Spinal cord (tissue), 10 donors: ENCODE data around the gene POC1B. TPM values are rescaled to one million over a fixed set of nuclear protein-coding genes. Genes with fewer than 3 reads are reported as not detected.

Source experiments
- DNase-seq, 6 donors: peaks; one replicate each; pipeline versions ENCODE4 v3.0.0 to v3.0.0-alpha.2; 2013 to 2015; ENCODE audit warnings: low spot score in 6 of 6, low read depth in 4 of 6
- H3K27ac ChIP-seq: one replicate; pipeline ENCODE4 v1.5.1; 2013; ENCODE audit warnings: low read depth, low read length, control low read depth
- H3K27me3 ChIP-seq: one replicate; pipeline ENCODE4 v1.6.1; 2013; ENCODE audit warnings: low read length; ENCODE audit not compliant: control insufficient read depth, insufficient read depth
- H3K36me3 ChIP-seq: one replicate; pipeline ENCODE4 v1.6.1; 2013; ENCODE audit warnings: low read length; ENCODE audit not compliant: control insufficient read depth, insufficient read depth
- H3K4me1 ChIP-seq: one replicate; pipeline ENCODE4 v1.6.1; 2013; ENCODE audit warnings: low read length; ENCODE audit not compliant: control insufficient read depth, insufficient read depth
- H3K4me3 ChIP-seq: one replicate; pipeline ENCODE4 v1.5.1; 2013; ENCODE audit warnings: low read depth, low read length, control low read depth
- H3K9me3 ChIP-seq: one replicate; pipeline ENCODE4 v1.6.1; 2013; ENCODE audit warnings: low read length; ENCODE audit not compliant: control insufficient read depth, insufficient read depth
- WGBS: methylation state at CpG from one replicate; pipeline ENCODE4 v1.1.5; 2013; ENCODE audit warnings: missing lambda C conversion rate; ENCODE audit not compliant: insufficient coverage; 5-methylcytosine and 5-hydroxymethylcytosine counted together
- polyA plus RNA-seq, 2 donors: library from polyadenylated mRNA; unstranded; fragments of 120-200 nt; gene quantifications; one replicate each; pipeline ENCODE4 v1.2.1, GENCODE V29; 2013; ENCODE audit not compliant: insufficient read length in 2 of 2
- total RNA-seq, 2 donors: library from RNA; depleted of rRNA in 1 of 2; stranded (reverse); fragments of 120-200 nt in 1 of 2; fragments of >200 nt in 1 of 2; gene quantifications; one replicate each; pipeline versions ENCODE4 v1.2.3 to v1.2.4, GENCODE V29; 2013 to 2014
- donor health status: healthy.

Gene POC1B
- total and polyA plus RNA-seq, 4 donors = 11.7 to 56.4 (median 21.5) TPM

GRCh38 chr12:89384050-89384758, 141.6 kb downstream of the POC1B start:
- no peak overlapping the region for H3K4me3 ChIP-seq
- H3K36me3 ChIP-seq = no peaks in the 10 kb centered on the region
- no peak overlapping the region for H3K27ac ChIP-seq
- H3K4me1 ChIP-seq = peaks cover 7% of the 10 kb centered on the region
- no peaks in the 10 kb centered on the region for H3K9me3 ChIP-seq
- H3K27me3 ChIP-seq = no peaks in the 10 kb centered on the region
- 17% methylated on average over 2 of the region's 8 CpGs for WGBS
- DNase-seq = peak in 3 of 6 donors; percentile 17 to 84 (median 50)

- WGBS = no CpG with 5 or more reads among the region's 6 CpGs
- DNase-seq = peak in 1 of 6 donors; percentile 59
- H3K4me3 ChIP-seq = no peak overlapping the region
- H3K27ac ChIP-seq = no peak overlapping the region
- H3K27me3 ChIP-seq = no peaks in the 10 kb centered on the region
- H3K4me1 ChIP-seq = peaks cover 7% of the 10 kb centered on the region
- H3K36me3 ChIP-seq = no peaks in the 10 kb centered on the region
- H3K9me3 ChIP-seq = no peaks in the 10 kb centered on the region
Measured at GRCh38 chr12:89383235-89384049, 142.4 kb downstream of the POC1B start.

- WGBS = no CpG with 5 or more reads among the region's 5 CpGs
- no peak for DNase-seq
- no peak overlapping the region for H3K27ac ChIP-seq
- no peaks in the 10 kb centered on the region for H3K27me3 ChIP-seq
- H3K36me3 ChIP-seq = no peaks in the 10 kb centered on the region
- H3K9me3 ChIP-seq = no peaks in the 10 kb centered on the region
- H3K4me3 ChIP-seq = no peak overlapping the region
- peaks cover 7% of the 10 kb centered on the region for H3K4me1 ChIP-seq
Measured at GRCh38 chr12:89382328-89382727, 143.5 kb downstream of the POC1B start.

- WGBS = 80% methylated on average over 1 of the region's 5 CpGs
- no peaks in the 10 kb centered on the region for H3K27me3 ChIP-seq
- H3K27ac ChIP-seq = no peak overlapping the region
- no peaks in the 10 kb centered on the region for H3K9me3 ChIP-seq
- H3K4me1 ChIP-seq = peaks cover 7% of the 10 kb centered on the region
- no peak overlapping the region for H3K4me3 ChIP-seq
- H3K36me3 ChIP-seq = no peaks in the 10 kb centered on the region
- no peak for DNase-seq
Measured at GRCh38 chr12:89379839-89380467, 145.9 kb downstream of the POC1B start.

GRCh38 chr12:89379148-89379838, 146.6 kb downstream of the POC1B start:
- 100% methylated on average over 3 of the region's 6 CpGs for WGBS
- DNase-seq = no peak
- H3K4me3 ChIP-seq = no peak overlapping the region
- H3K27ac ChIP-seq = no peak overlapping the region
- H3K27me3 ChIP-seq = no peaks in the 10 kb centered on the region
- H3K36me3 ChIP-seq = no peaks in the 10 kb centered on the region
- H3K4me1 ChIP-seq = peaks cover 10% of the 10 kb centered on the region
- no peaks in the 10 kb centered on the region for H3K9me3 ChIP-seq

- H3K4me3 ChIP-seq = no peak overlapping the region
- no peaks in the 10 kb centered on the region for H3K27me3 ChIP-seq
- peaks cover 3% of the 10 kb centered on the region for H3K4me1 ChIP-seq
- no CpG with 5 or more reads among the region's 2 CpGs for WGBS
- no peaks in the 10 kb centered on the region for H3K36me3 ChIP-seq
- H3K27ac ChIP-seq = no peak overlapping the region
- H3K9me3 ChIP-seq = no peaks in the 10 kb centered on the region
- DNase-seq = no peak
Measured at GRCh38 chr12:89376844-89377243, 149.0 kb downstream of the POC1B start.

GRCh38 chr12:89376202-89376529, 149.7 kb downstream of the POC1B start:
- Histone ChIP-seq H3K36me3 (no peaks in the 10 kb centered on the region), H3K27ac (no peak overlapping the region), H3K27me3 (no peaks in the 10 kb centered on the region), H3K4me1 (peaks cover 3% of the 10 kb centered on the region), H3K9me3 (no peaks in the 10 kb centered on the region), H3K4me3 (no peak overlapping the region)
- DNase-seq = no peak
- WGBS = no CpG with 5 or more reads among the region's 1 CpG

- DNase-seq = peak in 1 of 6 donors; percentile 12
- Histone ChIP-seq H3K27ac (no peak overlapping the region), H3K36me3 (no peaks in the 10 kb centered on the region), H3K9me3 (no peaks in the 10 kb centered on the region), H3K4me1 (peaks cover 6% of the 10 kb centered on the region), H3K4me3 (no peak overlapping the region), H3K27me3 (no peaks in the 10 kb centered on the region)
- no CpG with 5 or more reads among the region's 2 CpGs for WGBS
Measured at GRCh38 chr12:89373763-89374572, 151.9 kb downstream of the POC1B start.
